ENCODE results near the gene NOL9. TPM values are rescaled to one million over a fixed set of nuclear protein-coding genes. Genes with fewer than 3 reads are reported as not detected.

The NOL9 gene
- total and polyA plus RNA-seq, 2 of the 13 experiments (the other 11 are each of a cell fraction or from before 2014, with no cell fraction given): 18.0 to 24.7 TPM

GRCh38 chr1:6554031-6554906, at the start of gene NOL9 (continued):
- TF ChIP-seq TBL1XR1 (IDR thresholded peaks at IDR 0.05; ENCODE audit: borderline replicate concordance, low read length, partially characterized antibody) (no peak), ZNF800 (CRISPR knock-in tag; IDR thresholded peaks at IDR 0.05) (peak; percentile 71; the same call in 1 of the 2 replicates), ZSCAN12 (CRISPR knock-in tag; IDR thresholded peaks at IDR 0.05) (peak; percentile 78; the same call in 1 of the 2 replicates), TRIM24 (CRISPR knock-in tag; IDR thresholded peaks at IDR 0.05) (no peak), NR2C2 (CRISPR knock-in tag; IDR thresholded peaks at IDR 0.05; ENCODE audit: borderline replicate concordance) (peak; percentile 88), KLF12 (CRISPR knock-in tag; IDR thresholded peaks at IDR 0.05; ENCODE audit: borderline replicate concordance) (peak; percentile 92; the same call in 1 of the 2 replicates), LBX2 (CRISPR knock-in tag; IDR thresholded peaks at IDR 0.05; ENCODE audit: borderline replicate concordance) (peak; percentile 73; the same call in 1 of the 2 replicates), MXI1 (IDR thresholded peaks at IDR 0.05; ENCODE audit: borderline replicate concordance, low read depth, low read length) (peak; percentile 91), ZNF24 (IDR thresholded peaks at IDR 0.05) (no peak), KAT2B (IDR thresholded peaks at IDR 0.05; ENCODE audit: borderline replicate concordance, low read depth, low read length) (no peak)
- TF ChIP-seq, protein P1, sequence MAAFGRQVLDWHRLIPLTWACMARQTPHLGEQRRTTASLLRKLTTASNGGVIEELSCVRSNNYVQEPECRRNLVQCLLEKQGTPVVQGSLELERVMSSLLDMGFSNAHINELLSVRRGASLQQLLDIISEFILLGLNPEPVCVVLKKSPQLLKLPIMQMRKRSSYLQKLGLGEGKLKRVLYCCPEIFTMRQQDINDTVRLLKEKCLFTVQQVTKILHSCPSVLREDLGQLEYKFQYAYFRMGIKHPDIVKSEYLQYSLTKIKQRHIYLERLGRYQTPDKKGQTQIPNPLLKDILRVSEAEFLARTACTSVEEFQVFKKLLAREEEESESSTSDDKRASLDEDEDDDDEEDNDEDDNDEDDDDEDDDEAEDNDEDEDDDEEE (CRISPR knock-in tag; IDR thresholded peaks at IDR 0.05): no peak
- TF ChIP-seq, protein P2, sequence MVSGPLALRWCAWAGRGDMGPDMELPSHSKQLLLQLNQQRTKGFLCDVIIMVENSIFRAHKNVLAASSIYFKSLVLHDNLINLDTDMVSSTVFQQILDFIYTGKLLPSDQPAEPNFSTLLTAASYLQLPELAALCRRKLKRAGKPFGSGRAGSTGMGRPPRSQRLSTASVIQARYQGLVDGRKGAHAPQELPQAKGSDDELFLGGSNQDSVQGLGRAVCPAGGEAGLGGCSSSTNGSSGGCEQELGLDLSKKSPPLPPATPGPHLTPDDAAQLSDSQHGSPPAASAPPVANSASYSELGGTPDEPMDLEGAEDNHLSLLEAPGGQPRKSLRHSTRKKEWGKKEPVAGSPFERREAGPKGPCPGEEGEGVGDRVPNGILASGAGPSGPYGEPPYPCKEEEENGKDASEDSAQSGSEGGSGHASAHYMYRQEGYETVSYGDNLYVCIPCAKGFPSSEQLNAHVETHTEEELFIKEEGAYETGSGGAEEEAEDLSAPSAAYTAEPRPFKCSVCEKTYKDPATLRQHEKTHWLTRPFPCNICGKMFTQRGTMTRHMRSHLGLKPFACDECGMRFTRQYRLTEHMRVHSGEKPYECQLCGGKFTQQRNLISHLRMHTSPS (CRISPR knock-in tag; IDR thresholded peaks at IDR 0.05; ENCODE audit: low read depth): no peak
- TF ChIP-seq, protein P3, sequence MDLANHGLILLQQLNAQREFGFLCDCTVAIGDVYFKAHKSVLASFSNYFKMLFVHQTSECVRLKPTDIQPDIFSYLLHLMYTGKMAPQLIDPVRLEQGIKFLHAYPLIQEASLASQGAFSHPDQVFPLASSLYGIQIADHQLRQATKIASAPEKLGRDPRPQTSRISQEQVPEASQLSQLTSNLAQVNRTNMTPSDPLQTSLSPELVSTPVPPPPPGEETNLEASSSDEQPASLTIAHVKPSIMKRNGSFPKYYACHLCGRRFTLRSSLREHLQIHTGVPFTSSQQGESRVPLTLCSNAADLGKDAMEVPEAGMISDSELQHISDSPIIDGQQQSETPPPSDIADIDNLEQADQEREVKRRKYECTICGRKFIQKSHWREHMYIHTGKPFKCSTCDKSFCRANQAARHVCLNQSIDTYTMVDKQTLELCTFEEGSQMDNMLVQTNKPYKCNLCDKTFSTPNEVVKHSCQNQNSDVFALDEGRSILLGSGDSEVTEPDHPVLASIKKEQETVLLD (CRISPR knock-in tag; IDR thresholded peaks at IDR 0.05; ENCODE audit: low read depth): 0 out of 2 replicates have a peak, but pooled peaks have one; percentile 19
